ENCODE results near the gene OR10G7. TPM values are rescaled to one million over a fixed set of nuclear protein-coding genes. Genes with fewer than 3 reads are reported as not detected.
"Not testable (repeated sequence)": the region's sequence is repeated elsewhere in the genome, so short reads cannot be mapped to it uniquely, and the experiment has no call there.

Gene OR10G7
- total RNA-seq, 1 donor from 2014 or later: not detected

- H3K36me3 Mint-ChIP-seq (ENCODE audit: low read depth, unreplicated experiment): no peaks in the 10 kb centered on the region
- no peak overlapping the region for H3K4me3 Mint-ChIP-seq (ENCODE audit: unreplicated experiment)
- no peaks in the 10 kb centered on the region for H3K4me1 Mint-ChIP-seq (ENCODE audit: unreplicated experiment)
- no peak for DNase-seq (ENCODE audit: low spot score)
- no peak overlapping the region for H3K27ac Mint-ChIP-seq (ENCODE audit: unreplicated experiment)
- no peaks in the 10 kb centered on the region for H3K9me3 Mint-ChIP-seq (ENCODE audit: unreplicated experiment)
- TF ChIP-seq, protein P1, sequence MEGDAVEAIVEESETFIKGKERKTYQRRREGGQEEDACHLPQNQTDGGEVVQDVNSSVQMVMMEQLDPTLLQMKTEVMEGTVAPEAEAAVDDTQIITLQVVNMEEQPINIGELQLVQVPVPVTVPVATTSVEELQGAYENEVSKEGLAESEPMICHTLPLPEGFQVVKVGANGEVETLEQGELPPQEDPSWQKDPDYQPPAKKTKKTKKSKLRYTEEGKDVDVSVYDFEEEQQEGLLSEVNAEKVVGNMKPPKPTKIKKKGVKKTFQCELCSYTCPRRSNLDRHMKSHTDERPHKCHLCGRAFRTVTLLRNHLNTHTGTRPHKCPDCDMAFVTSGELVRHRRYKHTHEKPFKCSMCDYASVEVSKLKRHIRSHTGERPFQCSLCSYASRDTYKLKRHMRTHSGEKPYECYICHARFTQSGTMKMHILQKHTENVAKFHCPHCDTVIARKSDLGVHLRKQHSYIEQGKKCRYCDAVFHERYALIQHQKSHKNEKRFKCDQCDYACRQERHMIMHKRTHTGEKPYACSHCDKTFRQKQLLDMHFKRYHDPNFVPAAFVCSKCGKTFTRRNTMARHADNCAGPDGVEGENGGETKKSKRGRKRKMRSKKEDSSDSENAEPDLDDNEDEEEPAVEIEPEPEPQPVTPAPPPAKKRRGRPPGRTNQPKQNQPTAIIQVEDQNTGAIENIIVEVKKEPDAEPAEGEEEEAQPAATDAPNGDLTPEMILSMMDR (IDR thresholded peaks at IDR 0.05; ENCODE audit: unreplicated experiment): no peak
- no peaks in the 10 kb centered on the region for H3K27me3 Mint-ChIP-seq (ENCODE audit: unreplicated experiment)
Measured at GRCh38 chr11:124050748-124051147, 9.6 kb upstream of the OR10G7 start.

GRCh38 chr11:124043420-124043819 is 2.3 kb upstream of the OR10G7 start:
- Mint-ChIP-seq H3K27ac (ENCODE audit: unreplicated experiment) (no peak overlapping the region), H3K36me3 (ENCODE audit: low read depth, unreplicated experiment) (no peaks in the 10 kb centered on the region), H3K9me3 (ENCODE audit: unreplicated experiment) (no peaks in the 10 kb centered on the region), H3K4me3 (ENCODE audit: unreplicated experiment) (no peak overlapping the region), H3K27me3 (ENCODE audit: unreplicated experiment) (no peaks in the 10 kb centered on the region), H3K4me1 (ENCODE audit: unreplicated experiment) (no peaks in the 10 kb centered on the region)
- no peak for DNase-seq (ENCODE audit: low spot score)
- TF ChIP-seq, protein P1 (IDR thresholded peaks at IDR 0.05; ENCODE audit: unreplicated experiment): no peak

DNA sequence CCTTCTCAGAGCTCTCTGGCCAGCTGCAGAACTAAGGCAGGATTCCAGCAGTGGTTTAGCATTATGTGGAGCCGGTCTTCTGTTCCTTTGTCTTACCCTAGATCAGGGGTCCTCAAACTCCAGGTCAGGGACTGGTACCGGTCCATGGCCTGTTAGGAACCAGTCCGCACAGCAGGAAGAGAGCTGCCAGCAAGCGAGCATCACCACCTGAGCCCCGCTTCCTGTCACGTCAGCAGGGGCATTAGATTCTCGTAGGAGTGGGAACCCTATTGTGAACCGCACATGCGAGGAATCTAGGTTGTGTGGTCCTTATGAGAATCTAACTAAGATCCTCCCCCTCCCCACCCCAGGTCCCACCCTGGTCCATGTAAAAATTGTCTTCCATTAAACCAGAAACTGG is 1.6 kb downstream of the OR10G7 start:
- Mint-ChIP-seq H3K27me3 (ENCODE audit: unreplicated experiment) (no peaks in the 10 kb centered on the region), H3K4me3 (ENCODE audit: unreplicated experiment) (no peak overlapping the region), H3K4me1 (ENCODE audit: unreplicated experiment) (peaks cover 9% of the 10 kb centered on the region), H3K36me3 (ENCODE audit: low read depth, unreplicated experiment) (no peaks in the 10 kb centered on the region), H3K9me3 (ENCODE audit: unreplicated experiment) (no peaks in the 10 kb centered on the region), H3K27ac (ENCODE audit: unreplicated experiment) (no peak overlapping the region)
- DNase-seq (ENCODE audit: low spot score): no peak
- TF ChIP-seq, protein P1 (IDR thresholded peaks at IDR 0.05; ENCODE audit: unreplicated experiment): no peak

GRCh38 chr11:124036666-124037065 is 4.5 kb downstream of the OR10G7 start:
- Mint-ChIP-seq H3K27ac (ENCODE audit: unreplicated experiment) (no peak overlapping the region), H3K4me3 (ENCODE audit: unreplicated experiment) (no peak overlapping the region), H3K4me1 (ENCODE audit: unreplicated experiment) (peaks cover 9% of the 10 kb centered on the region), H3K27me3 (ENCODE audit: unreplicated experiment) (no peaks in the 10 kb centered on the region), H3K36me3 (ENCODE audit: low read depth, unreplicated experiment) (no peaks in the 10 kb centered on the region), H3K9me3 (ENCODE audit: unreplicated experiment) (no peaks in the 10 kb centered on the region)
- TF ChIP-seq, protein P1 (IDR thresholded peaks at IDR 0.05; ENCODE audit: unreplicated experiment): no peak
- DNase-seq (ENCODE audit: low spot score): no peak

GRCh38 chr11:124026498-124026897 is 14.6 kb downstream of the OR10G7 start, which contains the start of gene OR10G8:
OR10G8 (plus strand) TSS chr11:124026798; CDS start chr11:124029623, 2,825 bp downstream.
- TF ChIP-seq, protein P1 (IDR thresholded peaks at IDR 0.05; ENCODE audit: unreplicated experiment): no peak
- Mint-ChIP-seq H3K4me3 (ENCODE audit: unreplicated experiment) (no peak within 1 kb of the TSS), H3K27me3 (ENCODE audit: unreplicated experiment) (no peaks in the 10 kb centered on the region), H3K27ac (ENCODE audit: unreplicated experiment) (no peak within 1 kb of the TSS), H3K9me3 (ENCODE audit: unreplicated experiment) (no peaks in the 10 kb centered on the region), H3K36me3 (ENCODE audit: low read depth, unreplicated experiment) (no peaks in the 10 kb centered on the region), H3K4me1 (ENCODE audit: unreplicated experiment) (peaks cover 3% of the 10 kb centered on the region)
- DNase-seq (ENCODE audit: low spot score): no peak

- not testable (repeated sequence) for H3K27me3 Mint-ChIP-seq (ENCODE audit: unreplicated experiment); H3K9me3 Mint-ChIP-seq (ENCODE audit: unreplicated experiment); H3K27ac Mint-ChIP-seq (ENCODE audit: unreplicated experiment); H3K4me3 Mint-ChIP-seq (ENCODE audit: unreplicated experiment); DNase-seq (ENCODE audit: low spot score); H3K4me1 Mint-ChIP-seq (ENCODE audit: unreplicated experiment); H3K36me3 Mint-ChIP-seq (ENCODE audit: low read depth, unreplicated experiment)
Measured at GRCh38 chr11:124015837-124016236, 25.3 kb downstream of the OR10G7 start.

All from endothelial cell (in vitro differentiated cells).